Coronary artery (tissue), 2 donors: ENCODE results near the gene OR5P2.

ENCODE experiments used
- DNase-seq: peaks from one replicate; pipeline ENCODE4 v3.0.0-alpha.2; 2017; ENCODE audit warnings: low spot score
- H3K27ac ChIP-seq, 2 donors: fragments of 200-600 bp; sonication (generic); one replicate each; pipeline ENCODE4 v1.5.1; 2016 to 2019
- H3K4me3 ChIP-seq: fragments of 200-600 bp; sonication (generic); 2 replicates; pipeline ENCODE4 v1.5.1; 2016; ENCODE audit warnings: mild to moderate bottlenecking, moderate library complexity
- TF ChIP-seq, protein P1 (sequence below): fragments of 200-600 bp; sonication (generic); IDR thresholded peaks from one replicate; pipeline ENCODE4 v1.5.1; 2019; ENCODE audit warnings: antibody characterized with exemption

The OR5P2 gene, protein sequence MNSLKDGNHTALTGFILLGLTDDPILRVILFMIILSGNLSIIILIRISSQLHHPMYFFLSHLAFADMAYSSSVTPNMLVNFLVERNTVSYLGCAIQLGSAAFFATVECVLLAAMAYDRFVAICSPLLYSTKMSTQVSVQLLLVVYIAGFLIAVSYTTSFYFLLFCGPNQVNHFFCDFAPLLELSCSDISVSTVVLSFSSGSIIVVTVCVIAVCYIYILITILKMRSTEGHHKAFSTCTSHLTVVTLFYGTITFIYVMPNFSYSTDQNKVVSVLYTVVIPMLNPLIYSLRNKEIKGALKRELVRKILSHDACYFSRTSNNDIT

DNA sequence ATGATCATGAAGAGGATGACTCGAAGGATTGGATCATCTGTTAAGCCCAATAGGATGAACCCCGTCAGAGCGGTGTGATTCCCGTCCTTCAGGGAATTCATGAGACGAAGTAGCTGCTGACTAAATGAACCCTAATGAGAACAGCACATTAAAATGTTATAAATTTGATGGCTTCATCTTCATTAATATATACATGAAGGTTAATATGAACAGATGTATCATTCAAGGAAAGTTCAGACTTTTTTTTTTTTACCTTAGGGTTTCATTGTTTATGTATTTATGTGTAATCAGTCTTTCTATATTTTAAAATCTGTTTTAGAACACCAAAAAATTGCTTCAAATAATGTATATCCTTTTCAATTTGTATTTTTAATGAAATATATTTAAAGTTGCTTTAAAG, at the start of gene OR5P2:
TSS of gene OR5P2 (minus strand) at position 101 of the 400 bp plus-strand sequence. CDS start at position 101, 0 bp downstream.
- H3K4me3 ChIP-seq: no peak within 1 kb of the TSS
- DNase-seq: no peak
- H3K27ac ChIP-seq: no peak within 1 kb of the TSS
- TF ChIP-seq, protein P1, sequence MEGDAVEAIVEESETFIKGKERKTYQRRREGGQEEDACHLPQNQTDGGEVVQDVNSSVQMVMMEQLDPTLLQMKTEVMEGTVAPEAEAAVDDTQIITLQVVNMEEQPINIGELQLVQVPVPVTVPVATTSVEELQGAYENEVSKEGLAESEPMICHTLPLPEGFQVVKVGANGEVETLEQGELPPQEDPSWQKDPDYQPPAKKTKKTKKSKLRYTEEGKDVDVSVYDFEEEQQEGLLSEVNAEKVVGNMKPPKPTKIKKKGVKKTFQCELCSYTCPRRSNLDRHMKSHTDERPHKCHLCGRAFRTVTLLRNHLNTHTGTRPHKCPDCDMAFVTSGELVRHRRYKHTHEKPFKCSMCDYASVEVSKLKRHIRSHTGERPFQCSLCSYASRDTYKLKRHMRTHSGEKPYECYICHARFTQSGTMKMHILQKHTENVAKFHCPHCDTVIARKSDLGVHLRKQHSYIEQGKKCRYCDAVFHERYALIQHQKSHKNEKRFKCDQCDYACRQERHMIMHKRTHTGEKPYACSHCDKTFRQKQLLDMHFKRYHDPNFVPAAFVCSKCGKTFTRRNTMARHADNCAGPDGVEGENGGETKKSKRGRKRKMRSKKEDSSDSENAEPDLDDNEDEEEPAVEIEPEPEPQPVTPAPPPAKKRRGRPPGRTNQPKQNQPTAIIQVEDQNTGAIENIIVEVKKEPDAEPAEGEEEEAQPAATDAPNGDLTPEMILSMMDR: no peak

DNA sequence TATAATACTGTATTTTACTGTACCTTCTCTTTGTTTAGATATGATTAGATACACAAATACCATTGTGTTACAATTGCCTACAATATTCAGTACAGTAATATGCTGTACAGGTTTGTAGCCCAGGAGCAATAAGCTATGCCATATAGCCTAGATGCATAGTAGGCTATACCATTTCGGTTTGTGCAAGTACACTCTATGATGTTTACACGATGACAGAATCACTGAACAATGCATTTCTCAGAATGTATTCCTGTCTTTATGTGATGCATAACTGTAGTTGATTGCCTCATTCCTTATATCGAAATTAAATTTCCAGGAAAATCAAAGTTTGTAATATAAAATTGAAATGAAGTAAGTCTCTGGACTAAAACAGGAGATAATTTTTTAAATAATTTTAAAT, 49.3 kb upstream of the OR5P2 start:
- DNase-seq: no peak
- no peak overlapping the region for H3K27ac ChIP-seq
- TF ChIP-seq, protein P1: no peak
- no peak overlapping the region for H3K4me3 ChIP-seq

DNA sequence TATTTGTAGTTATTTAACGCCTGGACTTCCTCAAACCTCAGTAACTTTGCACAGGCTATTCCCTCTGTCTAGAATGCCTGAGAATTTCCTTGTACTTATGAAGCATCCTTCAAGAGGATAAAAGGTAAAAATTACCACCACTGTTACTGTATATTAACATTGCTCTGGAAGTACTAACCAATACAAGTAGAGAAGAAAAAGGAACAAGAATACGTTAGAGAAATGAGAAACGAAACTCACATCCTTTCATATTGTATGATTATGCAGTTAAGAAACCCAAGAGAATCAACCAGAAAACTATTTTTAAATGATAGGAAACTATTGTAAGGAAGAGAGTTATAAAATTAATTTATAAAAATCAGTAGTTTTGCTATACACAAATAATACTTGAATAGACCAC, 48.2 kb upstream of the OR5P2 start:
- no peak for DNase-seq
- H3K27ac ChIP-seq: no peak overlapping the region
- H3K4me3 ChIP-seq: no peak overlapping the region
- TF ChIP-seq, protein P1: no peak

DNA sequence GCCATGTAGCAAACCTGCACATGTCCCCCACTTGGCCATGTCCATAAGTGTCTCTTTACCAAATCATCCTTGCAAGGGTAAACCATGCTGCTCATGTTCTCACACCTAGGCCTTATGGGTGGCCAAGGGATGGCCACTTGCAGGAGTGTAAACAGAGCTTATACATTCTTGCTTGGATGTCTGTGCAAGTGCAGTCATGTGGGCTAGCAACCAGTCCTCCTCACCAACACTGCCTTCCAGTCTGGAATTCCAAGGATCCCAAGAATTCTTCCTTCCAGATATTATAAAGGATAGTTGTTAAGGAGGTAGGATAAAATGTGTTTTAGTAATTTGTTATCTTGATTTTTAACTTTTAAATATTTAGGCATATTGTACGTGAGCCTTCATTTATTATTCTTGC, 47.8 kb upstream of the OR5P2 start:
- TF ChIP-seq, protein P1: no peak
- DNase-seq: no peak
- Histone ChIP-seq H3K27ac (no peak overlapping the region), H3K4me3 (no peak overlapping the region)

DNA sequence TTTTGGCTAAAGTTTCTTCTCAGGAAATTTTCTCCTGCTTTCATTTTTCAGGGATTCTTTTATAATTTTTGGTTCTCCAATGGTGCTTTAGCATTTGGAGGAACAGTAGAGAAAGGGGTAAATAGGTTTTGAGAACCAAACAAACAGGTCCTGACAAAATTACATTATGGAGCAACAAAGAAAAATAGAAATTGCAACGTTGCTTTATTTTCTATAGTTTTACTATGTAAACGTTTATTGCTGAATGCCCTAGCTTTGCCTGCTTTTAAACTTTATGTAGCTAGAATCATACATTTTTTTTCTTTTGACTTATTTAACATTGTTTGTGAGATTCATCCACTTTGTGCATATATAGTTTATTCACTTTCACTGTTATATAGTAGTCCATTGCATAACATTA, 43.8 kb upstream of the OR5P2 start:
- TF ChIP-seq, protein P1: no peak

DNA sequence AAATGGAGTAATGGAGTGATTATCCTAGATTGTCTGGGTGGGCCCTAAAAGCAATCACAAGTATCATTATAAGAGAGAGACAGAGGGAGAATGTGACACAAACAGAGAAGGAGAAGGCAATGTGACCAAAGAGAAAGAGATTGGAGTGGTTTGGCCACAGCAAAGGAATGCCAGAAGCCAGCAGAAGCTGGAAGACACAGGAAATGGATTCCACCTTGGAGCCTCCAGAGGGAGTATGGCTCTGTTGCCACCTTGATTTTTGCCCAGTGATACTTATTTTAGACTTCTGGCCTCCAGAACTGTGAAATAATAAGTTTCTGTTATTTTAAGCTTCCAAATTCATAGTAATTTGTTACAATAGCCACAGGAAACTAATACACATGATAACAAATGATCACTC, 36.8 kb upstream of the OR5P2 start:
- H3K4me3 ChIP-seq: no peak overlapping the region
- DNase-seq: no peak
- no peak overlapping the region for H3K27ac ChIP-seq
- TF ChIP-seq, protein P1: no peak

More for the DNA sequence above, 43.8 kb upstream of the OR5P2 start:
- no peak overlapping the region for H3K27ac ChIP-seq
- H3K4me3 ChIP-seq: no peak overlapping the region
- no peak for DNase-seq

DNA sequence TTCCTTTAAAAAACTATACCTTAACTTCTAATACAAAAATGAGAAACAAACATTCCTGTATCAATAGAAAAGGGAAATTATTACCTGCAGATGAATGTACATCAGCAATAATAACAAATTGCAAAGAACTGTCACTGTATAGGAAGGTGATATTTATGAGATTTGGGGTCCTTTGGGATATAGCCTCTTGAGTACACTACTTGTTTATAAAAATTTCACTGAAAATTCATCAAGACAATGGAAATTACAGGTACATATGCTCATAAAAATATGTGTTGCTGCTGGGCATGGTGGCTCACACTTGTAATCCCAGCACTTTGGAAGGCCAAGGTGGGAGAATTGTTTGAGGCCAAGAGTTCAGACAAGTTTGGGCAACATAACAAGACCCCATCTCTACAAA, 34.0 kb upstream of the OR5P2 start, which contains the start of gene OR5P3:
TSS of gene OR5P3 (minus strand) at position 101 of the 400 bp plus-strand sequence.
- H3K4me3 ChIP-seq: no peak within 1 kb of the TSS
- no peak for DNase-seq
- TF ChIP-seq, protein P1: no peak
- H3K27ac ChIP-seq: no peak within 1 kb of the TSS
